GM18870 (cell line): Measurements from ENCODE around the gene MGRN1.

Experiments used
- ATAC-seq: cut with Tn5 transposase; IDR thresholded peaks from one replicate; pipeline ENCODE4 v1.9.1; 2021; ENCODE audit warnings: moderate library complexity; ENCODE audit not compliant: unreplicated experiment

MGRN1 gene

DNA sequence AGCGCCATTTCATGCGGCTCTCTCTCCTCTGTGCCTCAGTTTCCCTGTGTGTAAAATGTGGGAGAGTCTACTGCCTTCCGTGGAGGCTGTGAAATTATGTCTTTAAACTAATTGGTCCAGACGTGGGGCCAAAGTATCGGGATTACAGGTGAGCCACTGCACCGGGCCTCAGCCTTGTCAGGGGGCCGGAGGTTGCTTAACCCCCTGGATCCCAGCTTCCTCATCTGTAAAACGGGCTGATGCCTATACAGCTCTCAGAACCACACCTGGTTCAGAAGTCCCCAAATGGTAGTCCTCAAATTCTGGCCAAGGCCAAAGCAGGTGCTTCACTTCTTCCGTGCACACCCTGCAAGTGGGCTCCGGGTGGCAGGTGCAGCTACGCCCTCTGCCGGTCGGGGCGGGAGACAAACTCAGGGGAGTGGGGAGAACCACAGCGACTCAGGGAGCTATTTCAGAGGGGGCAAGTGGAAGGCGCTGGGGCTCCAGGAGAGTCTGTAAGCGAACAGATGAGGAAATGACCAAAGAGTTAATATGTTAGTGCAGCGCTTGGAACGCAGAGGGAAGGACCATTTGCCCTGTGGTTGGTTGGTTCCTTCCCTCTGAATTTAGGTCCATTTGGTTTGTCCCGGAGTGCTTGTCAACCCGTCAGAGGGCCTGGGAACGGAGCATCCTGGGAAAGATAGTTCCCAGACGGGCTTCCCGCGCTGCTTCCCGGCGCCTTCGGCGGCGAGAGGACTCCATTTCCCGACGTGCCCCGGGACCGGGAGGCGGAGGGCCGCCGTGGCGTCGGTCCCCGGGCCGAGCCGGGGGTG, at the start of gene MGRN1:
TSS of gene MGRN1 (plus strand) at position 812 of the 812 bp plus-strand sequence. CDS start 135 bp downstream, outside the sequence.
- peak; percentile 64 for ATAC-seq

DNA sequence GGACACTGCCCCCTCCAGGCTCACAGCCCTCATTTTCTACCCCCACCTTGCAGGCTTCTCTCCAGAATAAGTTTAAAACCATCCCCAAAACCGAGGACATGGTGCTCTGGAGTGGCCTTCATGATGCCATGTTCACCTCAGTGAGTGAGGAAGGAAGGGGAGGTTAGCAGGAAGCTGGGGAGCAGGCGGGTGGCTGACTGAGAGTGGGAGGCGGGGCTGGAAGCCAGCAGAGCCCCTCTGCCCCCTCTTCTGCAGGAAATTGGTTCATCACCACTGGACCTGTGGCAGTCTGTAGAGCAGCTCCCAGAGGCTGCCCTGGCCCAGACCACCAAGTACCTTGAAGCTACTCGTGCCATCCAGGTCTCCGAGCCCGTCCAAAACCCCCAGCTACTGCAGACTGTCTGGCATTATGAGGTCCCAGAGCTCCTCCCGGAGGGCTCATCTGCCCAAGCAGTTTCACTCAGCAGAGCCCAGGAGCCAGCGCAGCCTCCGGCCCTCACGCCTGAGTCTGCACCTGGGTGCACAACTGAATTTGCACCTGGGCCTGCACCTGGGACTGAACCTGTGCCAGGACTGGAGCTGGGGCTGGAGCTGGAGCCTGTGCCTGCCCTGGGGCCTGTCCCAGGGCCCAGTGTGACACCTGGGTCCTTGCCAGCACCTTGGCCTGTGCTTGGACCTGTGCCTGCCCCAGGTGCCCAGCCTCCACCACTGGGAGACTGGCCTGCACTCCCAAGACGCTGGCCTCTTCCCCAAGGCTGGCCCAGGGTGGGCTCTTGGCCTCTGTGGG, 49.5 kb upstream of the MGRN1 start:
- ATAC-seq: no peak

DNA sequence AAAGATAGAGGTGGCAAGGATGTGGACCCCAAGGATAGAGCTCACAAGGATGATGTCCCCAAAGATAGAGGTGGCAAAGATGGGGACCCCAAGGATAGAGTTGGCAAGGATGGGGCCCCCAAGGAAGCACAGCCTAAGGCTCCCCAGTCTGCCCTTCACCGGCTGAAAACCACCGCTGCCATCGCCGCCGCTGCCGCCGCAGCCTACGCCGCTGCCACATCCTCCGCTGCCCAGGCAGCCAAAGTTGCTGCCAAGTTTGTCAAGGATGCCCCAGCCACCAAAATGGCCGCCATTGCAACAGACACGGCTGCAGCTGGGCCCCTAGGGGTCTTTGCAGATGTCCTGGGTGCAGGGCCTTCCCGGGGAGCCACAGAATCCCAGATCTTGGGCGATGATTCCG, 48.6 kb upstream of the MGRN1 start:
- ATAC-seq: no peak

DNA sequence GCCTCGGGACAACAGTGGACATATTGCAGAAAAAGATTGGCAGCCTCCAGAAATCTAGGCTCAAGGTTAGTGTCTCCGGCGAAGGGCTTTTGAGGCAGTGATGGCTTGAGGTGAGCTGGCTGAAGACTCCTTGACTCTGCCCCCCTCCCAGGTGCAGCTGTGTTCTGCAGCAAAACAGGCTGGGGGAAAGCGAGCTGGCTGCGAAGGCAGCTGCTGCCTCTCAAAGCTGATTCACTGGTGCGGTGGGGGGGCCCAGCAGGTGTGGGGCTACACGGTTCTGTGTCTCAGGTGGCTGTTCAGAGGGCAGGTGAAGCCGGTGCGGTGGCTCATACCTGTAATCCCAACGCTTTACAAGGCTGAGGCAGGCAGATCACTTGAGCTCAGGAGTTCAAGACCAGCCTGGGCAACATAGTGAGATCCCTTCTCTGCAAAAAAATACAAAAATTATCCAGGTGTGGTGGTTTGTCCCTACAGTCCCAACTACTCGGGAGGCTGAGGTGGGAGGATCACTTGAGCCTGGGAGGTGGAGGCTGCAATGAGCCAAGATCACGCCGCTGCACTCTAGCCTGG, 45.6 kb upstream of the MGRN1 start:
- ATAC-seq: no peak

DNA sequence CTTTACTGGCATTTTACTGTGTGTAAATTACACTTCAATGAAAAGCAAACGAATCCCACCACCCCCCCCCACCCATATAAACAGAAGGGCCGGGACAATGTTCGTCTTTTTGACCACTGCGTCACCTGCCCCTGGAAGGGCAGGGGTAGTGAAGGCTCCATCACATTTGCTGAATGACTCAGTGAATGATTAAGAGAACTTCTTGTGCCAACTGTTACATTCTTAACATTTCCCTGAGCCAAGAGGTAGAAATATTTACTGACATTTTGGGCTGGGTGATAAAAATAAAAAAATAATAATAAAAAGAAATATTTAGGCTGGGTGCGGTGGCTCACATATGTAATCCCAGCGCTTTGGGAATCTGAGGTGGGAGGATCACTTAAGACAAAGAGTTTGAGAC, 44.4 kb upstream of the MGRN1 start:
- ATAC-seq: no peak

DNA sequence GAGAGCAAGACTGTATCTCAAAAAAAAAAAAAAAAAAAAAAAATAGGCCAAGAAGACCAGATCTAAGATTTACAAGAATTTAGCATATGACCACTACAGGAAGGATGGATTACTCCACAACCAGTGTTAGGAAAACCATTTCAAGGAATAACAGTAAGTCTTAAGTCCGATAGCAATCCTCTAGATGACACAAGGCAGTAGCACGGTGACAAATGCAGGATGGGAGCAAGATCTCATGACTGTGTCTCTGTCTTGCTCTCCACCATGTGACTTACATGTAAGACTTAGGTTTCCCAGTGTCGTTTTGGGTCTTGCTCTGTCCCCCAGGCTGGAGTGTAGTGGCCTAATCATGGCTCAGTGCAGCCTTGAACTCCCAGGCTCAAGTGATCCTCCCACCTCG, 40.7 kb upstream of the MGRN1 start:
- ATAC-seq: no peak

DNA sequence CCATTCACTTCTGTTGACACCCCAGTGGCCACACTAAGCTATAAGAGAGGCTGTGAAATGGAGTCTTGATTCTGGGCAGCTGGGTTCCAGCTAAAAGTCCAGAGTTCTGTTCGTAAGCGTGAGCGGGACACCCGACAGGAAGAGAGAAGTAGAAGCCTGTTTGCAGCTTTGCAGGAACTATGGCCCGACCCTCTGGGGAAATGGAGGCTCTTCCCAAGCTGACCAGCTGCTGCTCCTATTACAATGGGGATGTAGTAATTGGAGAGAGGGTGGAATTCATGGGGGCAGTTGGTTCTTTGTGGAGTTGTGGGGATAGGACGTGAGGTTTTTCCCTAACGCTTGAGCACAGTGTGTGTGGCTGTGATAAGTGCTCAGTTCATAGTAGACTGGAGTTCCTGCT, 38.3 kb upstream of the MGRN1 start:
- no peak for ATAC-seq

DNA sequence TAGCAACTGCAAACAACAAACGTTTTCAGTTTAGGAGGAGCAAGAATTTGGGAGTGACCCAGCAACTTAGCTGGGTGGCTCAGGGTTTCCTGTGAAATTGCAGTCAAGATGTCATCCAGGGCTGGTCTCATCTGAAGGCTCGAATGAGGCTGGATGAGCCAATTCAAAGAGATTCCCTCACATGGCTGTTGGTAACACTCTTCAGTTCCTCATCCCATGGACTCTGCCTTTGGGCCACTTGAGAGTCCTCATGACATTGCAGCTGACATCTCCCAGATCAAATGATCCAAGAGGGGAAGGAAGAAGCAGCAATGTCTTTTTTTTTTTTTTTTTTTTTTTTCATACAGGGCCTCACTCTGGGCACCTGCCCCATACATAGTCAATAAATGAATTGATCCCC, 36.2 kb upstream of the MGRN1 start:
- no peak for ATAC-seq

DNA sequence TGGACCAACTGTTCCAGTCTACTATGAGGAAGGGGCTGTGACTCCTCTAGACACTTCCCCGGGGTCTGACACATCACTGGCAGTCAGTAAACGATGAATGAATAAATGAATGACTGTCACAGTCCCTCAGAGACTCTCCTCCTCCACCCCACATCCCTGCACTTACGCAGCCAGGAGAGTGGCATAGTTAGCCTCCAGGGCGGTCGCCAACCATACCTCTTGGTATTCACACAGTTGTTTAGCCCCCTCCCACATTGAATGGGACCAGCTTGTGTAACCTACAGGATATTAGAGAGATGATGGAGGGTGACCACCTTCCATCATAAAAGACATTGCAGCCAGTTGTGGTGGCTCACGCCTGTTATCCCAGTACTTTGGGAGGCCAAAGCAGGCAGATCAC, 35.7 kb upstream of the MGRN1 start:
- ATAC-seq: no peak

DNA sequence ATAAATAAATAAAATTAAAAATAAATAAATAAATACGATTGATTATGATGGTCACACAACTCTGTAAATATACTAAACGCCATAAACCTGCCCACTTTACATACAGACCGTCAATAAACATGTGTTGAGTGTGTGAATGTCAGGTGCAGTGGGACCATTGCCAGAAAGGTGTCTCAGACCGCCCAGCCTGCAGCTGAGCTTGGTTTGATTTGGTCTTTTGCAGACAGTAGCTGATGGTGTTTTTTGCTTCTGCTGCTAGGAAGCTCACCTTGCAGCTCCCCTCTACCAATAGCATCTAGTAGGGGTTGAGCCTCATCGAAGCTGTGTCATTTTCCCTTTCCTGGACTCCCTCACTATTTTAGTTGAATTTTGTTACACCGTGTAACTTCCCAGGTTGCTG, 33.4 kb upstream of the MGRN1 start:
- no peak for ATAC-seq

DNA sequence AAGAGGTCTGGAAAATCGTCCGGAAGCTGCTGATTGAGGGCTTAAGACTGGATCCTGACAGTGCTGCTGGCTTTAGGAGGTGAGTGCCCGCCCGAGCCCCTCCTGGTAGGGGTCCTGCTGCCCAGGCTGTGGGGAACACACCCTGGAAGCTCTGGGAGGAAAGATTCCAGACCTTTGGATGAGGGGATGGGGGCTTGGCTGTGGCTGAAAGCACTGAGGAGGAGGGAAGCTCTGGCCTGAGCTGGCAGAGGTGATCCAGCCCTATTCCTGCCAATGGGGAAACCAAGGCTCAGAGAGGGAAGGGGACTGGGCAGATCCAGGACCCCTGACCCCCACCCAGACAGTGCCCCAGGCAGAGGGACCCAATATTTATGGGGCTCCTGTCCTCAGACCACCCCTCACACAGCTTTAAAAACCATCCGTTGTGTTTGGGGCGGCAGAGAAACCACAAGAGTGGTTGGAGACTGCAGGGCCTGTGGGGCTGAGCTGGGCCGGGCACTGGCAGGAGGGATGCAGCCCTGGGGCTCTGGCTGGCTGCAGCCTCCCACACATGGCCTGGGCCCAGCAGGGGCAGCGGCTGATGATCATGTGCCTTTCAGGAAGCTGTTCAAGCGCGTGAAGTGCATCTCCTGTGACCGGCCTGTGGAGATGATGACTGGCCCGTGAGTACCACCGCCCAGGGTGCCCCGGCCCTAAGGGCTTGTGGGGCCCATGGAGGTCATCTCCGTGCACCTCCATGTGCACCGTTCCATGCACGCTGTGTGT, 32.7 kb upstream of the MGRN1 start:
- ATAC-seq: no peak

DNA sequence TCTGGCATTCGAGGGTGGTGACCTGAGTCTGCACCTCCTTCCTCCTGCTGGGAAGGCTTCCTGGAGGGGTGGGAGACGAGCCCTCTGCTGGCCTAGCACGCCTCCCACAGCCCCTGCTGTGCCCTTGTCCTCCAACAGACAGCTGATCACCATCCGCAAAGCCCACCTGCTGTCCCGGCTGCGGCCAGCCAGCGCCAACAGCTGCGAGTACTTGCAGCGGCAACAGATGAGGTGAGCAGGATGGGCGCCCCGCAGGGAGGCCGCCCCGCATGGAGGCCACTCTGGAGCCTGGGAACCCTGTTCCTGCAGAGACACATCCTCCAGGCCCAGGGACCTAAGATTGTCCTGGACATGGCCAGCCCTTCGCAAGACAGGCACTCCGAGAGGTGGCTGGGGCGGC, 31.5 kb upstream of the MGRN1 start:
- no peak for ATAC-seq

DNA sequence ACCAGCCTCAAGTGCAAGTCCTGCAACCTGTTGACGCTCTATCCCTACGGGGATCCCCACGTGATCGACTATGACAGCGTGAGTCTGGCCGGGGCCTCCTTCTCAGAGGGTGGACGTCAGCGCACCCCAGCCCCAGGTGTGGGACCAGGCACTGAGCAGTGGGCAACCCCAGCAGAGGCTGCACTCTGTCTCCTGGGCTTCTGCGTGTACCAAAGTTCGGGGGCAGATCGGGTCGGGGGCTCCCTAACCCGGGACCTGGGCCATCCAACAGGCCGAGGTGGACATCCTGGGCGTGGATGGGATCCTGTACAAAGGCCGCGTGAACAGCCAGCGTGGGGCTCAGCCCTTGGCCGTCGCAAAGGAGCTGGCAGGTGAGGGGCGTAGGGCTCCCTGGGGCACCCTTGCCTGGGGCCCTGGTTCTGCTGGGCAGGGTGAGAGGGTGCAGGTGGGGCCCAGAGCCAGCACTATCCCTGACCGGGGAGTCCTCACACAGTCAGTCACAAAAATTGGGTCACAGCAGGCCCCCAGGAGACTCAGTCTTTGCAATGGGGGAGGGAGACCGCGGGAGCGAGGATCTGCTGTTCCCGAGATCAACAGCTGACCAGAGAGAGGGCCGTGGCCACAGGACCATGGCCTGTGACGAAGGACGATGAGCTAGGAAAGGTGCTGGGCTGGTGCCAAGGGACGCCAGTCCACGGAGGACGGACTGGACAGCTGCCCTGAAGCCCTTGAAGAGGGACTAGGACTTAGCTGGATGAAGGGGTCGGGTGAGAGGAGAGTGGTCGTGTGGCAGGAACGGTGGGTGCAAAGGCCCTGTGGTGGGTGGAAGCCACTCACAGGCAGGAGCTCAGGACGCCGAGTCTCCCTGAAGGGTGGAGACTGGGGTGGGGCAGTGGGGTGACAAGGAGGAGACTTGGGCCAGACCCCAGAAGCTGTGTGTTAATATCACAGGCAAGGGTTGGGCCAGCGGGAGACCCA, 29.9 kb upstream of the MGRN1 start:
- ATAC-seq: no peak

DNA sequence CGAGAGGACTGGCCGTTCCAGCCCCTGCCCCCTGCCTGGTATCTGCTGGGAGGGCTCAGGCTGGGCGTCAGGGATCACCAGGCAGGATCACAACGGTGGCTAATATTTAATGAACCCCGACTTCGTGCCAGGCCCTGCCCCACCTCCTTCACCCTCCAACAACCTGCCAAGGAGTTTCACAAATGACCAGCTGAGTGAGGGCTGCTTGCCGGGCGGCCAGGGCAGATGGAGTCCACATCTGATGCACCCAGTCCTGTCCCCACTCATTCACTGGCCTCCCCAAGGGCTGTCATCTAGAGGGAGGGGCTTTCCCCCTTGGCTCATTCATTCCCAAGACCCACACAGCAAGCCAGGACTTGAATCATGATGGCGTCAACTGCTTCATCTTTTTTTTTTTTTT, 27.5 kb upstream of the MGRN1 start:
- no peak for ATAC-seq

DNA sequence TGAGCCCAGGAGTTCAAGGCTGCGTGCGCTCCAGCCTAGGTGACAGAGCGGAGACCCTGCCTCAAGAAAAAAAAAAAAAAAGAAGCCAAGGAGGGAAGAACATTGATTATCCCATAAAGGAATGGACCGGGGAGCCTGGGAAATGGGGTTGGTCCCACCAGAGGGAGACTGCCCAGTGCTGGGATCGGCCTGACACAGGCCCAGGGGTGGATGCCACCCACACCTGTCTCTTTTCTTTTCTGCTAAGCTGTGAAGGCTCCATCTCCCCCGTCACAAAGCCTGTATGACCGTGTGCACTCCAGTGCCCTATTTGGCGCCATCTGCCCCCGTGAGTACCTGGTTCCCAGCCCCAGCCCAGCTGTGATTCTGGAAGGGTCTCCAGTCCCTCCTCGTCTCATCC, 25.6 kb upstream of the MGRN1 start:
- ATAC-seq: no peak

DNA sequence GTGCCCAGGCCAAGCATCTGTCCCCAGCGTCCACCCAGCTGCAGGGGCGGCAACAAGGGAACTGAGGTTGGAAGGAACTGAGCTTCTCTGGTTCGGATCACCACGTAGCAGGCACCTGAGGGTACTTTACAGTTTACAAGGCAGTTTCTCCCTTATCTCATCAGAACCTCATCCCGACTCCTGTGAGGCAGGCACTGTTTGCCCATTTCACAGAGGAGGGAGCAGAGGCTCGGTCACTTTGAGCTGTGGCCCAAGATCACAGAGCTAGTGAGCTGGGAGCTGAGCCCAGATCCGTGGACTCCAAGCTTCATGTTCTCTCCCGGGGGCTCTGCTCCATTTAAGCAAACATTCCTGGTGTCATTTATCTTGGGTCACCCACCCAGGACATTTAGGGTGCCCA, 25.1 kb upstream of the MGRN1 start:
- ATAC-seq: no peak

DNA sequence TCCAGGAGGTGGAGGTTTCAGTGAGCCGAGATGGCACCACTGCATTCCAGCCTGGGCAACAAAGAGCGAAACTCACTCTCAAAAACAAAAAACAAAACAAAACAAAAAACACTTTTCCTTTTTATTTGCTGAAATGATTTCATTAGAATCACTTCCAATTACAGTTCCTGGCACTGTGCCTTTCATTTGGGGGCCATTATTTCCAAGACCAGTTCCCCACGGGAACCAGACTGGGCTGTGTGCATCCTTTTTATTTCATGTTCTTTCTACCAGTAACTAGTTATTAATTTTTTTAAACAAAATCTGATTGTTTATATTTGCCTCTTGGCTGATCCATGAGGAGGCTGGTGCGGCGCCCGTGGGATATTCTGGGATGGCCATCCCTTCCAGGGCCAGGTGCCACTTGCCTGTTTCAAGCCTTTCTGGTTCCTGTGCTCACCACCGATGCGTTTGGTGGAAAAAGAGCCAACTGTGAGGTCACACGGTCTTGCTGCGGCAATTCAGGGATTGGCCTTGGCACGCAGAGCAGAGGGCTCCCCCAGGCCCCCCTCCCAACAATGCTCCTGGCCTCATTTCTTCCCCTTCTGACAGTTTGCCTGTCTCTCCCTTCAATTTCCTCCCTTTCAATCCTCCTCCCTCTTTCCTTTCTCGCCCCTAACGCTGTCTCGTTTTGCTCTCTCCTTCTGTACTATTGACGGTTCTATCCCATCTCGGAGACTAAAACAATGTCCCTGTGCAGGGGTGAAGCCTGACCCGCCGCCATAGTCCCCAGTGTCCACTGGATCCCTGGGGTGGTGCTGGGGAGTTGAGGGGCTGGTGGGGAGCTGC, 23.4 kb upstream of the MGRN1 start:
- no peak for ATAC-seq

DNA sequence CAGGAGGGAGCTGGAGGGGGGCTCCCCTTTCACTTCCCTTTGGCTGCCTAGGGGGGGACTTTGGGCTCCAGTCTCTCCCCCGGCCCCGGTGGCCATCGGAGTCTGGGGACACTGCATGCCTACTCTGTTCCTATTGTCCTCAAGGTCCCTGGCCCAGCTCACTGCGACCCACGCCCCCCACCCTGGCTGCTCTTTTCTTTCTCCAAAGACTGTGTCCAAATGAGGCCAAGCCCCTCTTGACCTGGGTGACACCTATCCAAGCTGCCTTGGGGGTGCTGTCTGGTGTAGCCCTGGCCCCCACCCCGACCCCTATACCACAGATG, 22.8 kb upstream of the MGRN1 start:
- no peak for ATAC-seq

DNA sequence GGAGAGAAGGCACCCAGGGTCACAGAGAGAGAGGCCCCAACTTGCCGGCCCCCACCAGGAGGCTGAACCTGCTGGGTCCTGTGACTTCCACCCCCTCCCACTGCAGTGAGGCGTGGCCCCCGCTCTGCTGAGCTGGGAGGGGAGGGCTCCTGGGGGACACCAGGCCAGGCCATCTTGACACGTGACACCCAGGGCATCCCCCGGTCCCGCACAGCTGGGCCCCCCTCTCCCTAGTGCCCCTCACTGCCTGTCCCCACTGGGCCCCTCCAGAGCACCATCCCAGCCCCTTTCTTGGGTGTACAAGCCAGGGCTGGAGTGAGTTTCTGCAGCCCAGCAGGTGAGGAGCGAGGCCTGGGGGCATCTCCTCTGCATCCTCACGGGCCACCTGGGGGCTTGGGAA, 22.3 kb upstream of the MGRN1 start:
- no peak for ATAC-seq
